Stimulated activated CD8-positive, alpha-beta memory T cell treated with anti-CD3 and anti-CD28 coated beads, Interleukin-7, amount 100 ng/mL, for 48 hours (primary cell): ENCODE data around the gene SAMD4A.

Experiments
- DNase-seq, 2 donors: peaks; one replicate each; pipeline ENCODE4 v3.0.0-alpha.2; 2020; ENCODE audit warnings: low read depth in 1 of 2; ENCODE audit errors: extremely low read depth in 1 of 2

SAMD4A gene

DNA sequence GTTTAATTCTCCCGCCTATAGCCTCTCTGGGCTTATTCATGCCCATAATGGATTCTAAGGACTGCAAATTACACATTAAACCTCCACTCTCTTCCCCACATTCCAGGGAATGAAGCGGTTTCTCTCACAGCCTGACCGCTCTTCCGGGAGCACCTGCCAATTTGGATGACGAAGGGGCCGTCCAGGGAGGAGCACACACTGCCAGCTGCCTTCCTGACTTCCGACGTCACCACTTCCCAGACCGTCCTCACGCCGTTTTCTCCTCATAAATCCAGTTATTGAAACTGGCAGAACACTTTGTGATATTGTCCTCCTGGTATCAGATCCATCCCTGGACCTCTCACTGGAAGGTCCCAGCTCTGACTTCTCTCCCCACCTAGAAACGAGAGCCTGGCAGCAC lies 248.1 kb downstream of the SAMD4A start:
- DNase-seq: no peak

DNA sequence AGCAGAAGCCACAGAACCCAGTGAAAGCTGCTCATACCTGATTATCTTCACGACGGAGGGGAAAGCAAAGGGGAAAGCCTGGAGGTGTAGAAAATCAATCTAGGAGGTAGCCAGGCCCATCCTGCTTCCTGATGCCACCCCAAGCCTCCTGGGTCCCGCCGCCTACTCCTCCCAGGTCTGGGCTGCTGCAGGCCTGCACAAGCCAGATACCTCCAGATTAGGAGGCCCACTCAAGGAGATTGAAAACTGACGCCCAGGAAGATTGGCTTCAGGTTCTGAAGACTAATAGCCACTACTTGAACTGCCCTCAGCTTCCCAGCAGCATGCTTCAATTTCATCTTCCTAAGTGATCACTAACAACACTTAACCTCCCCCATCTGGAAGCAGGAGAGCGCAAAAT lies 248.6 kb downstream of the SAMD4A start:
- DNase-seq: no peak

DNA sequence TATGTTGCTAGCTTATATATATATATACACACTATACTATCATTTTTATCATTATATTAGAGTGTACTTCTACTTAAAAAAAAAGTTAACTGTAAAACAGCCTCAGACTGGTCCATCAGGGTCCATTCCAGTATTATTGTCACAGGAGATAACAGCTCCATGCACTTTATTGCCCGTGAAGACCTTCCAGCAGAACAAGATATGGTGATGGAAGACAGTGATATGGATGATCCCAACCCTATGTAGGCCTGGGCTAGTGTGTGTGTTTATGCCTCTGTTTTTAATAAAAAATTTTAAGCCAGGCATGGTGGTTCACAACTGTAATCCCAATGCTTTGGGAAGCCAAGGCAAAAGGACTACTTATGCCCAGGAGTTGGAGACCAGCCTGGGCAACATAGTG lies 249.5 kb downstream of the SAMD4A start:
- DNase-seq: no peak

DNA sequence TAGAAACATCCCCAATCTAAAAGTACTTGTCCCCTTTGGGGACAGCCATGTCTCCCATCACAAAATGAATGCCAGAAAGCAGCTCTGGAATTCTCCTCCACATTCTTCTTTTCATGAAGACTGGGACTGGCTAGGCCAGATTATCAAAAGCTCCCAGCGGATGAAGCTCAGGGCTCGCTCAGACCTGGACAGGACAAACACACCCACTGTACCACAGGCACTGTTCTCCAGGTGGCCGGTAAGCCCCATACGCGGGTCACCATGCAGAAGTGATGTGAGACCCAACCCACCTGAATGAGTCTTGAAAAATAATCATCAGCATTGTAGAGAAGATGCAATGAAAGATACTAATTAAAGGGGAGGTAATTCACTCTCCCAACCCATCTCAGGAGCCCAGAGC lies 250.6 kb downstream of the SAMD4A start:
- DNase-seq: no peak

DNA sequence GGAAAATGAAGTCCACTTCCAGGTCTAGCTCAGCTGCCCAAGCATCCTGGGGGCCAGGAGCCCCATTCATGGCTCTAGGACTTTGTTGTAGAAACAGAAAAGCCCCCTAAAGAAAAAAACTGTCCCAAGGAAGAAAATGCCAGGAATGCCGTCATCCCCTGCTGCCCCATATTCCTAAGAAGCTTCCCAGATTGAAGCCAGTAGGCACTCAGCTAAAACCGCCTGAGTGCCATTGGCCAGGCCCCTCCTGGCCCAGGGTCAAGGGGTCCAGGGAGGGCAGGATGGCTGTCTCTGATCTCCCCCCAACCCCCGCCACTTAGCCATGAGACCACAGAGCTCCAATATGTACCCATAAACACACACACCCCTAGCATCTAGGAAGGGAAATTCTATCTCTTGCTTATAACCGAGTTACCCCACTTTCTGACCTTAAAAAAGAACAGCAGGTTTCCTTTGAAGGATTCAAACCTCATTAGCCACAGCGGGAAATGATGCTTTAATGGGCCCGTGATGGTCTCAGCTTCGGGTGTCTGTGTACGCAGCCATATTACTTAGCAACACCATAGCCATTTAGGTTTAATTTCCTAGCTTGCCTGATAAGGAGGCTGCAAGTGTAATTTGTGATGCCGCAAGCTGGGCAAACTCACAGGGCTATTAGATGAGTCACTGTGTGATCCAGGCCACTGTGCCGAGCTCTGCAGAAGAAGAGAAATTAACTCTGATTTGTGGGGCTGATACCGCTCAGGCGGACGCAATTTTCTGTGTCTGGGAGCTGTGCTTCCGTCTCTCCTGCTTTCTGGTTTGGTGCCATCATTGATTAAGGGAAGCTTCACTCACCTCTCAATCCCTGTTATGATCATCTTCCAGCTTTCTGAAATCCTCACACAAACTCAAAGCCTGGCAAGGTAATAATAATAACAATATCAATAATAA lies 251.5 kb downstream of the SAMD4A start:
- no peak for DNase-seq

DNA sequence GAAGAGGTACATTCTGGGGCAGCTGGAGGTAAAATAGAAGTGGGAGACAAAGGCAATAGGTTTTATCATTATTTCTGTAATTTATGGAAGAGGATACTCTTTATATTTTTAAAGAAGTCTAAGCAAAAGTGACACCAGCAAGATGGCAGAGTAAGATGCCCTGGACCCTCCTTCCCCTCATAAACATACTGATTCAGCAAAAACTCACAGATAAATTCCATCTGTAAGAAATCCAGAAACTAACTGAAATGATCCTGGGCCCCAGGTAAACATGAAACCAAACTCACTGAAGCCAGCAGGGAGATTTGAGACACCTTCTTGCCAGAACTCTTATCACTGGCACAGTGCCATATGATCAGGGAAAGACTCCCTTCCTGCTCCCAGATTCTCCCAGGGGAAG lies 255.8 kb downstream of the SAMD4A start:
- no peak for DNase-seq

DNA sequence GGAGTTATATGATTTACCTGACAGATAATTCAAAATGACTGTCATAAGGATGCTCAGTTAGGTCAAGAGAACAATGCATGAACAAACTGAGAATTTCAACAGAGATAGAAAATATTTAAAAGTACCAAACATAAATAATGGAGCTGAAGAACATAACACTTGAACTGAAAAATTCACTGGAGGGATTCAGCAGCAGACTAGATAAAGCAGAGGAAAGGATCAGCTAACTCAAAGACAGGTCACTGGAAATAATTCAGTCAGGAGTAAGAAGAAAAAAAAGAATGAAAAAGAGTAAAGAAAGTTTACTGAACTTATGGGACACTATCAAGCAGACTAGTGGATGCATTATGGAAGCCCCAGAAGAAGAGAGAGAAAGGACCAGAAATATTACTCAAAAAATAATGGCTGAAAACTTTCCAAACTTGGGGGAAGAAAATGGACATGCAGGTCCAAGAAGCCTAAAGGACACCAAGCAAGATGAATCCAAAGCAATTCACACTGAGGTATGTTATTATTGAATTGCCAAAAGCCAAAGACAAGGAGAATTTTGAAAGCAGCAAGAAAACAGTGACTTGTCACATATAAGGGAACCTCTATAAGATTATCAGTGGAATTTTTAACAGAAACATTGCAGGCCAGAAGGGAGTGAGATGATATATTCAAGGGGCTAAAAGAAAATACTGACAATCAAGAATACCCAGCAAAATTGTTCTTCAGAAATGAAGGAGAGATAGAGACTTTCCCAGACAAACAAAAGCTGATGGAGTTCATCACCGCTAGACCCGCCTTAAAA lies 257.0 kb downstream of the SAMD4A start:
- DNase-seq: no peak

DNA sequence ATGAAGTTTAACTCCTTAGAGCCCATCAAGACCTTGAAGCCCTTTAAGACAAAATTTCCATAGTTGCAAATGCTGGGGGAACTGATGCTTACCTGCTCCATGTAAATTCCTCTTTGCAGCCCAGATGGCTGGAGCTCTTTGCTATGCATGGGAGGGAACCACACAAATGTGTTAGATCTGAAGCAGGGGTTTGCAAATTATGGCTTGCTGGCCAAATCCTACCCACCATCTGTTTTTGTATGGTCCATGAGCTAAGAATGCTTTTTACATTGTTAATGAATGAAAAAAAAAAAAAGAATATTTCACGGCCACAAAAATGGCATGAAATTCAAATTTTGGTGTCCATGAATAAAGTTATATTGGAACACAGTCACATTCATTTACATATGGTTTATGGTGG lies 261.1 kb downstream of the SAMD4A start:
- no peak for DNase-seq

DNA sequence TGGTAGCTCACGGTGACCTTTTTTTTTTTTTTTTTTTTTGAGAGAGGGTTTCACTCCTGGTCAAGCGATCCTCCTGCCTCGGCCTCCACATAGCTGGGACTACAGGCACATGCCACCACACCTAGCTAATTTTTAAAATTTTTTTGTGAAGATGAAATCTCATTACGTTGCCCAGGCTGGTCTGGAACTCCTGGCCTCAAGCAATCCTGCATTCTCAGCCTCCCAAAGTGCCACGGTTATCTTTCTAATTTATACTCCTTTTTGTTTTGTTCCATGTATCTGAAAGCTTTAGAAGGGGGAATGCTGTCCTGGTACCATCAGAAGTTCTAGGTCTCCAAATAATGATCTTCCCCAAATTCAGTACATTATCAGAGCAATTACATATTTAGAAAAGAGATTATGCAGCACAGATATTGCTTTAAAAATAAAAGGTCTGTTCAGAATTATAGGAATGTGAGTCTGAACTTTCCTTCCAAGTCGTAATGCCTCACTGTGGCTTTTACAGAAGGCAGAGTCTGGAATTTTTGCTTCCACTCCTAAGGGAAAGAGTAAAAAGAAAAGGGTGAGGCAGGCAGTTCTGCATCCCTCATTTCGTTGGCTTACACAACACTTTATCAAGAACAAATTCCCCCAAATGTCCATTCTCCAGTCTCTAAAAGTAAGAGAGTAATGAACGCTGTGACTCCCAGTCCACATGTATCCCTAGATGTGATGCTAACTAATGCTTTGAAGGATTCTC lies 262.7 kb downstream of the SAMD4A start:
- DNase-seq: no peak

DNA sequence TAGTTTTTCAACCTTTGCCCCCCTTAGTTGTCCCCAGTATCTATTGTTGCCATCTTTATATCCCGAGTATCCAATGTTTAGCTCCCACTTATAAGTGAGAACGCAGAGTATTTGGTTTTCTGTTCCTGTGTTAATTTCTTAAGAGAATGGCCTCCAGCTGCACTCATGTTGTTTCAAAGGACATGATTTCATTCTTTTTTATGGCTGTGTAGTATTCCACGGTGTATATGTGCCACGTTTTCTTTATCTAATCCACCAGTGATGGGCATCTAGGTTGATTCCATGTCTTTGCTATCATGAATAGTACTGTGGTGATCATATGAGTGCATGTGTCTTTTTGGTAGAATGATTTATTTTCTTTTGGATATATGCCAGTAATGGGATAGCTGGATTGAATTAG lies 263.7 kb downstream of the SAMD4A start:
- DNase-seq: no peak

DNA sequence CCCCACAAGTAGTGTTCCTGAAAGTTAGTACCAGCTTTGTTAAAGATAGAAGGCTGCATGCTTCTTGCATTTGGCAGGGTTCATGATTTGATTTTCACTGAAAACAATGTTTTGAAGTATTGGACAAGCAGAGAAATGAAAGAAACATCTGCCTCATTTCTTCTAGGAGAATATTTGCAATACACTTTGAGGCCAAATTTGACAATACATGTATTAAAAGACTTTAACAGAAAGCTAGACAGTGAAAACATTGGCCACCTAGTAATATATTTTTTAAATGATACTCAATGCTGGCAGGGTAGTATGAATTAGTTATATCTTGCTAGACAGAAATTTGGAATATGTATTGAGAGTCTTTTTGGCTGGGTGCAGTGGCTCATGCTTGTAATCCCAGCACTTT lies 267.2 kb downstream of the SAMD4A start:
- DNase-seq: no peak

DNA sequence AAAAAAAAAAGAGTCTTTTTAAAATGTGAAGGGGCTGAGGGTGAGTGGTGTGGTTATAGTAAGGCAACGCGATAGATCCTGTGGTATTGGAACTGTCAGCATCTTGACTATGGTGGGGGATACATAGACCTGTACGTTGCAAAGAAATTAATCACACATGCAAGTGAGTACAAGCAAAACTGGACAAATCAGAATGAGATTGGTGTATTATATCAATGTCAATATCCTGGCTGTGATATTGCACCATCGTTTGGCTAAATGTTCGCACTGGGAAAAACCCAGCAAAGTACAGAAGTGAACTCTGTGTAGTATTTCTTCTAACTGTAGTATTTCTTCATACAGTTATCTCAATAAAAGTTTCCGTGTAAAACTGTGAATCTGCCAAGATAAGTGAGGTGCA lies 267.8 kb downstream of the SAMD4A start:
- no peak for DNase-seq

DNA sequence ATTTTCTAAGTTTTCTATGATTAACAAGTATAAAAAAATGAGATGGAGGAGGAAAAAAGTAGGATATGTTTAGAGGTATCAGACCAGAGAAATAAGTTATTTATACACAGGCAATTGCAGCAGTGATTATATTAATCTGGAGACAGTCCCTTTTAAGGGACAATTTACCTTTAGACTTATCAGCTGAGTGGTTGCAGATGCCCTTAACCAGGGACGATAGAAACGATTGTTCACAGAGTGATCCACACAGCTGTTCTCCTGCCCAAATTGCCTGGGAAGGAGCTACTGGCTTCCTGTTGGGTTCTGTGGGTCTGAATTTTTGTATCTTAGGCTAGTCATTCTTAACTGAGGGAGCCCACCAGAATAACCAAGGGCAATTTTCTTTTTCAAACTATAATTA lies 269.3 kb downstream of the SAMD4A start:
- no peak for DNase-seq

DNA sequence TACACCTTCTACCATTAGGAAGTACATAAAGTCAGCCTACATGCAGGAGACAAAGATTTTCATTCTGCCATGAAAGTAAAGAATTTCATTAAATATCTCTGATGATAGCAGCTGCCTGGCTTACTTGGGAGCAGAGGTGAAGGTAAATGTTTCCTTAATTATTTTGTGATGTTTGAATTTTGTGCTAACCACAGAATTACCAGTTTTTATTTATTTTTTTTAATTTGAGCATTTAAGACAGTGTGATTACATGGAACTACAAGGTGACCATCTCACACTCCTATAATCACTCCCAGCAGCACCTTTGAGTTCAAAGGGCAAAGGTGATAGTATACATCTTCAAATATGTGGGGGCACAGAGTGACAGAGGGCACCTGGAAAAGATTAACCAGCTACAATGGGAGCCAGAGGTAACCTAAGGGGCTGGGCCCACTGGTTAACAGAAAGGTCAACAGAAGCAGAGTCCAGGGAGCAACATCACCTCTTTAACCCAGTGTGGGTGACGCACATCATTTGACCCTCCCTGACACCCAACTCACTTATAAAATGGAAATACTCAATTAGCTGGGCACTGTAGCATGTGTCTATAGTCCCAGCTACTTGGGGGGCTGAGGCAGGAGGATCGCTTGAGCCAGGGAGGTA lies 270.7 kb downstream of the SAMD4A start:
- no peak for DNase-seq

DNA sequence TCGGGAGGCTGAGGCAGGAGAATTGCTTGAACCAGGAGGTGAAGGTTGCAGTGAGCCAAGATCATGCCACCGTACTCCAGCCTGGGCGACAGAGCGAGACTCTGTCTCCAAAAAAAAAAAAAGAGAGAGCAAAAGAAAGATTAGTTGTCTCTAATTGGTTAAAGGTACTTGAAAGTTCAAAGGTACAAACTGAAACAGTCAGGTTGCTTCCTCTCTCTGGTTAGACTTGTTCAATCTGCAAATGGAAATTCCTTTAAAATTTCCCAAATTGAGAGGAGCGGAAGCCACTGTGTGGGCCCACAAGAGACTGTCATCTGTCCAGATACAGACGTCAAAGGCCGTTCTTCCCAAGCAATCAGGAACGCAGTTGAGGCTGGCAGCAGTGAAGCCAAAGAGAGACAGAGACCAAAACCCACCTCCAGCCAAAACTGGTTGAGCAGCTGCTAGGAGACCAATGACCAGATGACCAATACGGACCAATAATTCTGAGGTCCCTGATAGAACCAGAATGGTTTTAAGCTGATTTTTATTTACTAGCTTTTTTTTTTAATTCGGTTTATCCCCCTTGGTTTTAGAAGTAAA lies 272.1 kb downstream of the SAMD4A start:
- DNase-seq: no peak

DNA sequence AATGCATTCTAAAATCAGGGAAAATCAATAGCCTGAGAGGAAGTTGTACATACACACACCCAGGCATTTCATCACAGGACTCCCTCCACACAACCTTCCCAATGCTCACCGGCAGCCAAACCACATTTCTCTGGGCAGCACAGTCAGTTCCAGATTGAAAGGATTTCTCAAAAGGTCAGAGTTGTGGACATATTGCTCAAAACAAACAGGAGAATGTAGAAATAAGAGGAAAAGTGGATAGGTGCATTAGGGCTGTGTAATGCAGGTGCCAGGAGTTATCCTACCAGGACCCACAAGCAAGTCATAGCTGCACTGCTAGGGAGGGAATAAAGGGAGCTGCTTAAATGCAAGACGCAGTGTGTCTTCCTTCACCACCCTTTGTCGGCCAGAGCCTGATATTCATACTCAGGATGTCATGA lies 272.8 kb downstream of the SAMD4A start:
- no peak for DNase-seq

DNA sequence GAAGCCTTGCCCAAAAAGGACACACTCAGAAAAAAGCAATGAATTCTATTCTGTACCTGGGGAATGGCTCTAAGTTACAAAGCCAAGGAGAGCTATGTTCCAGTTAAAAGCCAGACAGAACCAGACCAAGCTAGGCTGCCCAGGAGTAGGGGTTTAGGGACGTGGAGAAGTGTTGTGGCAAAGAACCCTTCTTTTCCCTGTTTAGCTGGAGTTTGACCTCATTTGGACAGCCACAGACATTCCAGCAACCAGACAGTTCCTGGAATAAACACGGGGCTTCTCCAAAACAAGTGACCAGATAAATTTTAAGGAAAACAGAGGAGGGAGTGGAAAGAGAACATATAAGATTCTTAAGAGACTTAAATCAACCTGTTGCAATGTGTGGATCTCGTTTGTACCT lies 273.4 kb downstream of the SAMD4A start:
- no peak for DNase-seq

DNA sequence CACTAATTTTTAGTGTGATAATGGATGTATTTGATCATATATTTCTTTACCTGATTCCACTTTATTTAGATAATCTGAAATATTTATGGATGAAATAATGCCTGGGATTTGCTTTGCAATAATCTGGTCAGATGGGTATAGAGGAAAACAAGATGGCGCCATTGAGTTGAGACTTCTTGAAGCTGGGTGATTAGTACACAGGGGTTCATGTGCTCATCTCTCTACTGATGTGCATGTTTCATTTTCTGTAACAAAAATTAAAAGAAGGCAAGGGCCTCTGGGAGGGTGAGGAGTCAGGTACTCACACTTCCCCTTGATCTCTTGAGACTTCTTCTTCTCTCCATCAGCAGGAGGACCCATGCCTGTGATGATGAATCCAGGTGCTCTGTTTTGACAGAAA lies 273.9 kb downstream of the SAMD4A start:
- no peak for DNase-seq
